ENCODE data around the gene NCS1.

The NCS1 gene
- 0.62 to 1.0 reads per million in 2 donors for total RNA-seq

- DNase-seq, result peak in 4 of 5 experiments; percentile 21 to 60 (median 34)
Measured at GRCh38 chr9:130172161-130172857, at the start of gene NCS1. Gene NCS1 (plus strand): TSS chr9:130172404. CDS start chr9:130172664, 260 bp downstream.

GRCh38 chr9:130122456-130122855, 49.7 kb upstream of the NCS1 start:
- no peak for DNase-seq

GRCh38 chr9:130124085-130124860, 47.9 kb upstream of the NCS1 start:
- DNase-seq, result no peak

- peak in 1 of 5 experiments; percentile 19 for DNase-seq
Measured at GRCh38 chr9:130126721-130127433, 45.3 kb upstream of the NCS1 start.

- peak; percentile 19 to 98 (median 54) for DNase-seq
Measured at GRCh38 chr9:130128251-130128650, 44.0 kb upstream of the NCS1 start.

GRCh38 chr9:130128733-130129431, 43.3 kb upstream of the NCS1 start:
- DNase-seq, result peak in 4 of 5 experiments; percentile 22 to 89 (median 59)

GRCh38 chr9:130129432-130130061, 42.7 kb upstream of the NCS1 start:
- peak in 2 of 5 experiments; percentile 20 to 45 for DNase-seq

- DNase-seq, result no peak
Measured at GRCh38 chr9:130132746-130133145, 39.5 kb upstream of the NCS1 start.

GRCh38 chr9:130137081-130137640, 35.0 kb upstream of the NCS1 start:
- DNase-seq, result no peak

- no peak for DNase-seq
Measured at GRCh38 chr9:130137641-130138081, 34.5 kb upstream of the NCS1 start.

GRCh38 chr9:130138171-130138653, 34.0 kb upstream of the NCS1 start:
- no peak for DNase-seq

GRCh38 chr9:130138791-130139190, 33.4 kb upstream of the NCS1 start:
- DNase-seq, result no peak

- no peak for DNase-seq
Measured at GRCh38 chr9:130139251-130139650, 33.0 kb upstream of the NCS1 start.

GRCh38 chr9:130140706-130141105, 31.5 kb upstream of the NCS1 start:
- peak in 1 of 5 experiments; percentile 29 for DNase-seq

GRCh38 chr9:130142056-130142455, 30.1 kb upstream of the NCS1 start:
- no peak for DNase-seq

- DNase-seq, result no peak
Measured at GRCh38 chr9:130142641-130143040, 29.6 kb upstream of the NCS1 start.

GRCh38 chr9:130143279-130143893, 28.8 kb upstream of the NCS1 start:
- DNase-seq, result no peak

- DNase-seq, result no peak
Measured at GRCh38 chr9:130143958-130144366, 28.2 kb upstream of the NCS1 start.

- no peak for DNase-seq
Measured at GRCh38 chr9:130144703-130145102, 27.5 kb upstream of the NCS1 start.

GRCh38 chr9:130145658-130146057, 26.5 kb upstream of the NCS1 start:
- DNase-seq, result no peak

GRCh38 chr9:130147198-130147597, 25.0 kb upstream of the NCS1 start:
- DNase-seq, result no peak
